ENCODE measurements around the gene DUSP18.

DNA sequence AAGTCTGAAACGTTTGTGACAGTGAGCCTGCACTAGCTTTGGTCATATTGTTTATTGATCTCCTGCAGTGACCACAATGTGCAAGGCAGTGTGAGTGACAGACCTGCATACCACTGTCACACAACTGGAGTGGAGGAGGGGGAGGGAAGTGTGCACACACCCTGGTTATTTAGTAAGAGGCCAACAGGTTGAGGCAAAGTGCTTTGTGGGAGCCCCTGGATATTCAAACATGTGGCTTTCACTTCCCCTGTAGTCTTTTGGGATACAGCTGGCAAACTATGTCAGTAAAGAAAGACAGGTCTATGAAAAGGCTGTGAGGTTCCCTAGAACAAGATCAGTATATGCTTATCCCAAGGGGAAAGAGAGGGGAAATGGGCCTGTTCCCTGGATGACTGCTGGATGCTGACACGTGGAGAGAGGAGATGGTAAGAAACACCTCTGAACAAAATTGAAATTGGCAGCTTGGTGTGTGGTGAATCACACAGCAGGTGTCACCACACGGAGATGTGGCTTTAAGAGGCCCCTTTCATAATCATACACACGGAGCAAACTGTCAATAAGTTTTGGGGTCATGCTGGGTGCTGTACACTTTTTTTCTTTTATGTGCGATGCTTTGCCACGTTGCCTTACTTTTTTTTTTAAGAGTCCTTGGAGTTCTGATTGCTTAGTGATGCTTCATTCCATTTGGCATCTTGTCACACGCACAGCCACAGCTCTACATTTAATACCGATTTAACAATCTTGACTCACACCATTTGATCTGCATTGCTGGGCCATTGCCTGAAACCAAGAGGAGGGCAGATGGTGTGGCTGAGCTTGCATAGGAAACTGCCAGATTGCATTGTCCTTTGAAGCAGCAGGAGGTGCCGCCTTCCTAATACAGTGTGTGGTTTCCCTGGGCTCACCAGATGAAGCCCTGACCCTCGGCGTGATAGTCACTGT lies 38.3 kb upstream of the DUSP18 start:
- TF ChIP-seq MAX (IDR thresholded peaks at IDR 0.05; ENCODE audit: low read depth) (no peak), POLR2AphosphoS5 (IDR thresholded peaks at IDR 0.05; ENCODE audit: low read depth, low read length) (no peak), TCF12 (IDR thresholded peaks at IDR 0.05) (no peak; the same call in 1 of the 2 replicates), USF1 (IDR thresholded peaks at IDR 0.05; ENCODE audit: borderline replicate concordance, low read depth) (no peak), ELF1 (IDR thresholded peaks at IDR 0.05) (no peak), RFX5 (IDR thresholded peaks at IDR 0.05; ENCODE audit: low read length) (no peak), NFIC (IDR thresholded peaks at IDR 0.05; ENCODE audit: borderline replicate concordance) (no peak), EZH2phosphoT487 (IDR thresholded peaks at IDR 0.05; ENCODE audit: borderline replicate concordance, low read depth) (no peak)
- TF ChIP-seq, protein P1, sequence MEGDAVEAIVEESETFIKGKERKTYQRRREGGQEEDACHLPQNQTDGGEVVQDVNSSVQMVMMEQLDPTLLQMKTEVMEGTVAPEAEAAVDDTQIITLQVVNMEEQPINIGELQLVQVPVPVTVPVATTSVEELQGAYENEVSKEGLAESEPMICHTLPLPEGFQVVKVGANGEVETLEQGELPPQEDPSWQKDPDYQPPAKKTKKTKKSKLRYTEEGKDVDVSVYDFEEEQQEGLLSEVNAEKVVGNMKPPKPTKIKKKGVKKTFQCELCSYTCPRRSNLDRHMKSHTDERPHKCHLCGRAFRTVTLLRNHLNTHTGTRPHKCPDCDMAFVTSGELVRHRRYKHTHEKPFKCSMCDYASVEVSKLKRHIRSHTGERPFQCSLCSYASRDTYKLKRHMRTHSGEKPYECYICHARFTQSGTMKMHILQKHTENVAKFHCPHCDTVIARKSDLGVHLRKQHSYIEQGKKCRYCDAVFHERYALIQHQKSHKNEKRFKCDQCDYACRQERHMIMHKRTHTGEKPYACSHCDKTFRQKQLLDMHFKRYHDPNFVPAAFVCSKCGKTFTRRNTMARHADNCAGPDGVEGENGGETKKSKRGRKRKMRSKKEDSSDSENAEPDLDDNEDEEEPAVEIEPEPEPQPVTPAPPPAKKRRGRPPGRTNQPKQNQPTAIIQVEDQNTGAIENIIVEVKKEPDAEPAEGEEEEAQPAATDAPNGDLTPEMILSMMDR (IDR thresholded peaks at IDR 0.05), result no peak
